IPS-20b (cell line): ENCODE results near the gene CHTF18.

Experiments
- H3K27ac ChIP-seq: one replicate; pipeline ENCODE4 v1.5.1; 2013; ENCODE audit warnings: low read length
- H3K27me3 ChIP-seq: 2 replicates; pipeline ENCODE4 v1.6.1; 2013; ENCODE audit warnings: mild to moderate bottlenecking, low read length, inconsistent platforms; ENCODE audit not compliant: insufficient read depth
- H3K36me3 ChIP-seq: 2 replicates; pipeline ENCODE4 v1.6.1; 2013; ENCODE audit warnings: low read depth, mild to moderate bottlenecking, inconsistent platforms, low read length, moderate library complexity; ENCODE audit not compliant: insufficient read depth
- H3K4me1 ChIP-seq: 2 replicates; pipeline ENCODE4 v1.6.1; 2013; ENCODE audit warnings: mild to moderate bottlenecking, control low read depth, inconsistent platforms, low read length, moderate library complexity; ENCODE audit not compliant: insufficient read depth
- H3K4me3 ChIP-seq: 2 replicates; pipeline ENCODE4 v1.5.1; 2013; ENCODE audit warnings: mild to moderate bottlenecking, low read length, inconsistent platforms
- H3K9ac ChIP-seq: 2 replicates; pipeline ENCODE4 v1.6.1; 2013; ENCODE audit warnings: low read depth, mild to moderate bottlenecking, inconsistent platforms, low read length, moderate library complexity
- H3K9me3 ChIP-seq: 2 replicates; pipeline ENCODE4 v1.6.1; 2013; ENCODE audit warnings: mild to moderate bottlenecking, low read depth, low read length, inconsistent platforms; ENCODE audit not compliant: insufficient read depth

The CHTF18 gene

DNA sequence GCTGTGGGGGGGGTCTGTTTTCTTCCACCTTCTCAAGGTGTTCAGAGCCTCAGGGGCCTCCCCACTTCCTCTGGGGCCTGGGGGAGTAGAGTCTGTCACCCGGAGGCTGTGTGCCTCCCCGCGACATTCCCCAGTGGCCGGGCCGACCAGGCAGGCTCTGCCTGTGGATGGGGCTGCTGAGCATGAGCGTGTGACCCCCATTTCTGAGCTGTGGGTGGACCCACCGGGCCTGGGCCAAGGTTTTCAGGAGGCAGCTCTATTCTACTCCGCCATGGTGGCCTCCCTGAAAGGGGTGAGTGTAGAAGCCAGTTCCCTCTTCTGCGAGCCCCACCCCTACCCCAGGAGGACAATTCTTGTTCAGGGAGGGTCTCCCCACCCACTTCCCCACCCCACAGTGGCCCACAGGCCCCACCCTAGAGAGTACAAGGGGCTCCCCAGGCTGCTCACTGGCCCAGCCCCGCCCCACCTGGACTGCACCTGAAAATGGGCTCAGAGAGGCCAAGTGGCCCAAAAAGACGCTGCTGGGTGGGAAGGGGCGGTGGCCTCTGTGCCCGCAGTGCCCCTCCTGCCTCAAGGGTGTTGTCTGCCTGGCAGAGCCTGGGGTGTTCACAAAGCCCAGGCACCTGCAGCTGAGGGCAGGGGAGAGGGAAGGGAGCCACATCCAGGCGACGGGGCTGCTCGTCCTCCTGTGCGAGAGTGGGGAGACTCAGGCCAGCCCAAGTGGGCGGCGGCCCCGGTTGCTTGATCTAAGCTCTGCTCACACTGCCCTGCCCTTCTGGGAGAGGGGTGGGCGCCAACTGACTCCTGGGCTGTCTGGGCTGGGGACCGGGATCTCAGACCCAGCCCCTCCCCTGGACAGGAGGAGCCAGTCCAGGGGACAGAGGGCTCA, 26.6 kb upstream of the CHTF18 start:
- no peaks in the 10 kb centered on the region for H3K4me1 ChIP-seq
- no peak overlapping the region for H3K9ac ChIP-seq
- H3K36me3 ChIP-seq = no peaks in the 10 kb centered on the region
- H3K4me3 ChIP-seq = no peak overlapping the region
- no peaks in the 10 kb centered on the region for H3K27me3 ChIP-seq
- H3K27ac ChIP-seq = no peak overlapping the region
- H3K9me3 ChIP-seq = no peaks in the 10 kb centered on the region; the same call in 1 of the 2 replicates

DNA sequence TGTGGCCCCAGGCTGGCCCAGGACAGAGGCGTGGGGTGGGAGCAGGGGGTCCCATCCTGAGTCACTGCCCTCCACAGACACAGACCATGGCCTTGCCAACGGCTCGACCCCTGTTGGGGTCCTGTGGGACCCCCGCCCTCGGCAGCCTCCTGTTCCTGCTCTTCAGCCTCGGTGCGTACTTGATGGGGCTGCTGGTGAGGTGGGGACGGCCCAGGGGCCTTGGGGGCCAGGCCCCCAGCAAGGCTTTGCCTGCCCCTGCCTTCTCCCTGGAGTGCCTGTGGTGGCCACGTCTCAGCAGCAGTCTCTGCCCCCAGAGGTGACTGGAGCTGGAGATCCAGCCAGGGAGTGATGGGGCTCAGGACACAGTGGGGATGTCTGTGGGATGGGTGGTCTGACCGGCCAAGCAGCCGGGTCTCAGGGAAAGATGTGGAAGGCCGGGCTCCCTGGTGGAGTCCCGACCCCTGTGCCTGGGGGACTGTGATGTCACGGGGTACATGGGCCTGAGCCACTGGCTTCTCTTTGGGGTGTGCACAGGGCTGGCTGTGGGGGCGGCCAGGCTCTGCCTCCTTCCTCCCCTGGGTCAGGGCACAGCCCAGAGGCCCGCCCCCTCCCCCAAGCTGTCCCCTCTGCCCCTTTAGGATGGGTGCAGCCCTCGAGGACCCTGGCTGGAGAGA, 25.7 kb upstream of the CHTF18 start:
- H3K36me3 ChIP-seq = no peaks in the 10 kb centered on the region
- no peaks in the 10 kb centered on the region for H3K9me3 ChIP-seq
- H3K4me1 ChIP-seq = no peaks in the 10 kb centered on the region
- H3K4me3 ChIP-seq = no peak overlapping the region
- H3K9ac ChIP-seq = no peak overlapping the region
- no peaks in the 10 kb centered on the region for H3K27me3 ChIP-seq
- no peak overlapping the region for H3K27ac ChIP-seq

DNA sequence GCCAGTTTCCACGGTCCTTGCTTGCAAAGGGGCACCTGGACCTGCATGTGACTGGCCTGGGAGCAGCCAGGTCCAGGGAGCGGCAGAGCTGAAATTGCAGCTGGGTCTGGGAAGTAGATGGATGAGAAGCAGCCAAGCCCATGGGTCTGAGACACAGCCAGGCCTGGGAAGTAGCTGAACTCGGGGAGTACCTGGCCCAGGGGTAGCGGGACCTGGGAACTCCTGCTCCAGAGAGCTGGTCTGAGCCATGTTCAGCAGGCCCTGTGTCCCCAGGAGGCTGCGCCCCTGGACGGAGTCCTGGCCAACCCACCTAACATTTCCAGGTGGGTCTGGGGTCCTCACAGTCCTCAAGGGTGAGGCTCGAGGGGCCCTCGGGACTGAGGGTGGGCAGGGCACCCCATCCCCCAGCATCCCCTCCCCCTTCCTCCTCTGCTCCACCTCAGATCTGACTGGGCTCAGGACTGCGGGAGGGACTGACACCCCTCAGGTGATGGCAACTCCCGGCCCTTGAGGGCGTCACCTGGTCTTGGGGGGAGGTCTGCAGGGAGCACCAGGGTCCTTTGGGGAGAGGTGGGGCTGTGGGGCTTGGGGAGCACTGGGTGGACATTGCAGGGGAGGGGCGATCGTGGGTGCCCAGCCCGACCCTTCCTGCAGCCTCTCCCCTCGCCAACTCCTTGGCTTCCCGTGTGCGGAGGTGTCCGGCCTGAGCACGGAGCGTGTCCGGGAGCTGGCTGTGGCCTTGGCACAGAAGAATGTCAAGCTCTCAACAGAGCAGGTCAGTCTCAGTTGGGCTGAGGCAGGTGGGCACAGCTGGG, 24.8 kb upstream of the CHTF18 start:
- Histone ChIP-seq H3K9ac (no peak overlapping the region), H3K27me3 (no peaks in the 10 kb centered on the region), H3K27ac (no peak overlapping the region), H3K36me3 (no peaks in the 10 kb centered on the region), H3K9me3 (no peaks in the 10 kb centered on the region), H3K4me3 (no peak overlapping the region), H3K4me1 (no peaks in the 10 kb centered on the region)

DNA sequence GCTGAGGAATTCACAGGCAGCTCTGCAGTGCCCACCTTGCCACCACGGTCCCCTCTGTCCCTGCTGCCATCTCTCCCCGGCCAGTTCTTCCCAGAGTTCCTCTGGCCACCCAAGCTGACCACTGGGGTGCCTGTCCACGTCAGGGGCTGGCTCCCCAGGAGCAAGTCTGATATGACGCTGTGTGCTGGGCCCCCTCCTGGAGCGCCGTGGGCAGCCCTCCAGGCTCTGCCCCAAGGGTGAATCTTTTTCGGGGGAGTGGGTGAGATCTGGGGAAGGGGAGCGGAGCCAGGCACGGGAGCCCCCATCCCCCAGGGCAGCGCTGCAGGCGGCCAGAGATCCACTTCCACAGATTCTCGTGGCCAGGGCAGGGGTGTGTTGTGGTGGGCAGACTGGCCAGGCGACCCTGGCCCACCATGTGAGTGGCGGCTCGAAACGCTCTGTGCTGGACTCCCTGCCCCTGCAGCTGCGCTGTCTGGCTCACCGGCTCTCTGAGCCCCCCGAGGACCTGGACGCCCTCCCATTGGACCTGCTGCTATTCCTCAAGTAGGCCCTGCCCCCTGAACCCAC, 24.2 kb upstream of the CHTF18 start:
- no peak overlapping the region for H3K4me3 ChIP-seq
- no peak overlapping the region for H3K27ac ChIP-seq
- H3K9me3 ChIP-seq = no peaks in the 10 kb centered on the region
- H3K36me3 ChIP-seq = no peaks in the 10 kb centered on the region
- H3K9ac ChIP-seq = no peak overlapping the region
- no peaks in the 10 kb centered on the region for H3K4me1 ChIP-seq
- no peaks in the 10 kb centered on the region for H3K27me3 ChIP-seq

DNA sequence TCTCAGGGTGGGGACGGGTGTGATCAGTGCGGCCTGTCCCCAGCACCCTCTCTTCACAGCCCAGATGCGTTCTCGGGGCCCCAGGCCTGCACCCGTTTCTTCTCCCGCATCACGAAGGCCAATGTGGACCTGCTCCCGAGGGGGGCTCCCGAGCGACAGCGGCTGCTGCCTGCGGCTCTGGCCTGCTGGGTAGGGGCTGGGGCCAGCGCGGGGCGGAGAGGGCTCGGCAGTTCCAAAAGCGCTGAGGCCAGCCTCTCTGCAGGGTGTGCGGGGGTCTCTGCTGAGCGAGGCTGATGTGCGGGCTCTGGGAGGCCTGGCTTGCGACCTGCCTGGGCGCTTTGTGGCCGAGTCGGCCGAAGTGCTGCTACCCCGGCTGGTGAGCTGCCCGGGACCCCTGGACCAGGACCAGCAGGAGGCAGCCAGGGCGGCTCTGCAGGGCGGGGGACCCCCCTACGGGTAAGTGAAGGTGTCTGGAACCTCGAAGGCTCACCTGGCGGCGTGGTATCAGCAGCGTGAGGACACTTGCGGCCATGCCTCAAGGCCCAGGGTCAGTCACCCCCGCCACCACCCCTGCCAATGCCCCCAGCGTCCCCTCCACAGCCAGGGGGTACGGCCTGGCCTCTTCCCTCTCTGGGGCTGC, 23.5 kb upstream of the CHTF18 start:
- no peaks in the 10 kb centered on the region for H3K36me3 ChIP-seq
- no peak overlapping the region for H3K9ac ChIP-seq
- H3K4me3 ChIP-seq = no peak overlapping the region
- no peaks in the 10 kb centered on the region for H3K27me3 ChIP-seq
- no peak overlapping the region for H3K27ac ChIP-seq
- H3K9me3 ChIP-seq = no peaks in the 10 kb centered on the region
- no peaks in the 10 kb centered on the region for H3K4me1 ChIP-seq

DNA sequence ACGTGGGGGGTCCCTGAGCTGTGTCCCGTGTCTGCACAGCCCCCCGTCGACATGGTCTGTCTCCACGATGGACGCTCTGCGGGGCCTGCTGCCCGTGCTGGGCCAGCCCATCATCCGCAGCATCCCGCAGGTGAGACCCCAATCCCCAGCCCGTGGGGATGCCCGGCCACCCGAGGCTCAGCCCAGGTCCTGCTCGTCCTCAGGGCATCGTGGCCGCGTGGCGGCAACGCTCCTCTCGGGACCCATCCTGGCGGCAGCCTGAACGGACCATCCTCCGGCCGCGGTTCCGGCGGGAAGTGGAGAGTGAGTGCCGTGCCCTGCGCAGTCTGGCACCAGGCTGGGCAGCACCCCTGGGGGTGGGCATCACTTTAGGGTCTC, 22.9 kb upstream of the CHTF18 start:
- Histone ChIP-seq H3K4me1 (no peaks in the 10 kb centered on the region), H3K4me3 (no peak overlapping the region), H3K27me3 (no peaks in the 10 kb centered on the region), H3K9ac (no peak overlapping the region), H3K36me3 (no peaks in the 10 kb centered on the region), H3K27ac (no peak overlapping the region), H3K9me3 (no peaks in the 10 kb centered on the region)

DNA sequence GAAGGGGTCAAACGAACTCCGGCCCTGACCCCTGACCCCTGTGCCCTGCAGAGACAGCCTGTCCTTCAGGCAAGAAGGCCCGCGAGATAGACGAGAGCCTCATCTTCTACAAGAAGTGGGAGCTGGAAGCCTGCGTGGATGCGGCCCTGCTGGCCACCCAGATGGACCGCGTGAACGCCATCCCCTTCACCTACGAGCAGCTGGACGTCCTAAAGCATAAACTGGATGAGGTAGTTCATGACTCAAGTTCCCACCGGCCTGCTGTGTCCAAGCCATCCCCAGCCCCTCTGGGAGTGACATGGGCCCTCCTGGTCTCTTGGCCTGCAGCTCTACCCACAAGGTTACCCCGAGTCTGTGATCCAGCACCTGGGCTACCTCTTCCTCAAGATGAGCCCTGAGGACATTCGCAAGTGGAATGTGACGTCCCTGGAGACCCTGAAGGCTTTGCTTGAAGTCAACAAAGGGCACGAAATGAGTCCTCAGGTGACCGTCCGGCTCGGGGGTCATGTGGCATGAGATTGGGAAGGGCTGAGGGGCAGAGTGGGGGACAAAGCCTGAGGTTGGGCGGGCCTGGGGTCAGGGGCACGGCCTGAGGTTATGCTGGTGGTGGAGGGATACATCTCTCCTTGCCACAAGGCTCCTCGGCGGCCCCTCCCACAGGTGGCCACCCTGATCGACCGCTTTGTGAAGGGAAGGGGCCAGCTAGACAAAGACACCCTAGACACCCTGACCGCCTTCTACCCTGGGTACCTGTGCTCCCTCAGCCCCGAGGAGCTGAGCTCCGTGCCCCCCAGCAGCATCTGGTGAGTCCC, 22.2 kb upstream of the CHTF18 start:
- Histone ChIP-seq H3K27me3 (no peaks in the 10 kb centered on the region), H3K9me3 (no peaks in the 10 kb centered on the region), H3K4me1 (no peaks in the 10 kb centered on the region), H3K9ac (no peak overlapping the region), H3K4me3 (no peak overlapping the region), H3K36me3 (no peaks in the 10 kb centered on the region), H3K27ac (no peak overlapping the region)

DNA sequence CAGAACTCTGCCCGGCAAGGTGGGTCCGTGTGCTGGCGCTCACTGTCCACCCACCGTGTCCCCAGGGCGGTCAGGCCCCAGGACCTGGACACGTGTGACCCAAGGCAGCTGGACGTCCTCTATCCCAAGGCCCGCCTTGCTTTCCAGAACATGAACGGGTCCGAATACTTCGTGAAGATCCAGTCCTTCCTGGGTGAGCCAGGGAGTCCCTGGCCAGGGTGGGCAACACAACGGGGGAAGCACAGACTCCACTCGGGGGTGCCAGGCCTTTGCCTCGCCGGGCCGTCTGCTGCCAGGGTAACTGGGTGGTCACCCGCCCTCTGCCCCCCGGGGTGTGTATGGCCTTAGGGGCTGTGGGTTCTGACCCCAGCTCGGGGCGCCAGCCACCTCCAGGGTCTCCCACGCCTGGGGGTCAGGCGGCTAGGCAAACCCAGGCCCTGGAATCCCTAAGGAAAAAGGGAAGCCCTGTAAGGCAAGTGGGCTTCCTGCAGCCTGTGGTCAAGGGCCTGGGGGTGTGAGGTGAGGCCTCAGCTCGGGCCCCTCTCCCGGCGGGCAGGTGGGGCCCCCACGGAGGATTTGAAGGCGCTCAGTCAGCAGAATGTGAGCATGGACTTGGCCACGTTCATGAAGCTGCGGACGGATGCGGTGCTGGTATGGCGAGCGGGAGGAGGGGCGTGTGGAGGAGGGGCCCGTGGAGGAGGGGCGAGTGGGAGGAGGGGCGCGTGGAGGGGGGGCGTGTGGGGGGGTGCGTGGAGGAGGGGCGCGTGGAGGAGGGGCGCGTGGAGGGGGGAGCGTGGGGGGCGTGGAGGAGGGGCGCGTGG, 21.4 kb upstream of the CHTF18 start:
- Histone ChIP-seq H3K9me3 (no peaks in the 10 kb centered on the region), H3K27ac (no peak overlapping the region), H3K36me3 (no peaks in the 10 kb centered on the region), H3K27me3 (no peaks in the 10 kb centered on the region), H3K4me1 (no peaks in the 10 kb centered on the region), H3K4me3 (no peak overlapping the region), H3K9ac (no peak overlapping the region)

DNA sequence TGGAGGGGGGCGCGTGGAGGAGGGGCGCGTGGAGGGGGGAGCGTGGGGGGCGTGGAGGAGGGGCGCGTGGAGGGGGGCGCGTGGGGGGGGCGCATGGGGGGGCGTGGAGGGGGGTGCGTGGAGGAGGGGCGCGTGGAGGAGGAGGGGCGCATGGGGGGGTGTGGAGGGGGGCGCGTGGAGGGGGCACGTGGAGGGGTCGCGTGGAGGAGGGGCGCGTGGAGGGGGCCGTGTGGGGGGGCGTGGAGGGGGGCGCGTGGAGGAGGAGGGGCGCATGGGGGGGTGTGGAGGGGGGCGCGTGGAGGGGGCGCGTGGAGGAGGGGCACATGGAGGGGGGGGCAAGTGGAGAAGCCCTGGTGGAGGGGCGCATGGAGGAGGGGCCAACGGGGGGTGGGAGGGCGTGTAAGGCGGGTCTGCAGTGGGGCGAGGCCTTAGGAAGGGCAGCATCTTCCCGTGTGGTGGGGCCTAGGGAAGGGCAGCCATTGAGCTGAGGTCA, 20.6 kb upstream of the CHTF18 start:
- Histone ChIP-seq H3K27me3 (no peaks in the 10 kb centered on the region), H3K9ac (no peak overlapping the region), H3K9me3 (no peaks in the 10 kb centered on the region), H3K27ac (no peak overlapping the region), H3K4me3 (no peak overlapping the region; the same call in 1 of the 2 replicates), H3K4me1 (no peaks in the 10 kb centered on the region), H3K36me3 (no peaks in the 10 kb centered on the region)

DNA sequence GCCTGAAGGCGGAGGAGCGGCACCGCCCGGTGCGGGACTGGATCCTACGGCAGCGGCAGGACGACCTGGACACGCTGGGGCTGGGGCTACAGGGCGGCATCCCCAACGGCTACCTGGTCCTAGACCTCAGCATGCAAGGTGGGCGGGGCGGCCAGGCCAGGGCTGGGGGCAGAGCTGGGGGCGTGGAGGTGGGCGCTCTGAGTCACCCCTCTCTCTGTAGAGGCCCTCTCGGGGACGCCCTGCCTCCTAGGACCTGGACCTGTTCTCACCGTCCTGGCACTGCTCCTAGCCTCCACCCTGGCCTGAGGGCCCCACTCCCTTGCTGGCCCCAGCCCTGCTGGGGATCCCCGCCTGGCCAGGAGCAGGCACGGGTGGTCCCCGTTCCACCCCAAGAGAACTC, 20.0 kb upstream of the CHTF18 start:
- Histone ChIP-seq H3K4me1 (no peaks in the 10 kb centered on the region), H3K9me3 (no peaks in the 10 kb centered on the region), H3K9ac (no peak overlapping the region)

More for the DNA sequence above, 20.0 kb upstream of the CHTF18 start:
- Histone ChIP-seq H3K27me3 (no peaks in the 10 kb centered on the region), H3K4me3 (no peak overlapping the region; the same call in 1 of the 2 replicates), H3K27ac (no peak overlapping the region), H3K36me3 (no peaks in the 10 kb centered on the region)
